GM10847 (cell line): ENCODE data around the gene TTLL9.

Experiments
- POLR2A ChIP-seq: IDR thresholded peaks from 2 replicates; pipeline ENCODE4 v1.6.1; 2011; ENCODE audit not compliant: insufficient read length; ENCODE audit errors: extremely low read depth

The TTLL9 gene

DNA sequence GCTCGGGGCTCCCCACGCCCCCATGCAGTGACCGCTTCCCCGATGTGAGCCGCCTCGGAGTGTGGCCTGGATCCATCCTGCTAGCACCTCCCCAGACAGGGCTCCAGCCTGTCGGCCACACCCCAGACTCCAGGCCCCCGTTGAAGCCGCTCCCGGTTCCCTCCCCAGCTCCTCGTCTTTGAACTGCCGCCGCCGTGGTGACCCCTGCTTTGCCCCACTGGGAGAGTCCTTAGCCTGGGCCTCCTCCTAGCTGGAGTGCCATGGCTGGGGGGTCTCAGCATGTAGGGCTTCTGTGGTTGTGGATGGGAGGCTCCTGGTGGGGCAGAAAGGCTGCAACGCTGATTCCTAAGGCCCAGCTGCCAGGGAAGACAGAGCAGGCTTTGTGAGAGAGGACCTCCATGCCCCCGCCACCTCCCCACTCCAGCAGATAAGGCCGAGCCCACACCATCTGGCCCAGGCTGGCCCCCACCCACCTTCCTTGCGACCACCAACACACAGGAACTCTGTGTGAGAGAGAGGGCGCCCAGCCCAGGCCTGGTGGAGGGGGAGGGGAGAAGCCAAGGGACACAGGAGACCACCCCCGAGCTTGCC is 36.4 kb upstream of the TTLL9 start:
- TF ChIP-seq POLR2A: no peak

DNA sequence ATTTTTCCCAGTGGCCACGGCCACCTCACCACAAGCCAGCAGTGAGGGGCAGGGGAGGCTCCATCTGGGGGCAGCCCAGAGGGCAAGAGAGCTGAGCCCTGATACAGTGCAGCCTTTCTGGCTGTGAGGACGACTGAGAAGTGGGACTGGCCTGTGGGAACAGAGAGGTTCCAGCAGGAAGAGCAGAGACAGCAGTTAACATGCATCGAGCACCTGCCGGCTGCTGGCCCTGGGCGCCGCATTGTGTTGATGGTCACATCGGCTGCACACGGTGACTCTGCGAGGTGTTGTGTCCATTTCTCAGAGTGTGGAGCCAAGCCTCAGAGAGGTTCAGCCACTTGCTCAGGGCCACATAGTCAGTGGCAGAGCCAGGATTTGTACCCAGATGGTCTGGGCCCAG is 34.9 kb upstream of the TTLL9 start:
- no peak for TF ChIP-seq POLR2A

DNA sequence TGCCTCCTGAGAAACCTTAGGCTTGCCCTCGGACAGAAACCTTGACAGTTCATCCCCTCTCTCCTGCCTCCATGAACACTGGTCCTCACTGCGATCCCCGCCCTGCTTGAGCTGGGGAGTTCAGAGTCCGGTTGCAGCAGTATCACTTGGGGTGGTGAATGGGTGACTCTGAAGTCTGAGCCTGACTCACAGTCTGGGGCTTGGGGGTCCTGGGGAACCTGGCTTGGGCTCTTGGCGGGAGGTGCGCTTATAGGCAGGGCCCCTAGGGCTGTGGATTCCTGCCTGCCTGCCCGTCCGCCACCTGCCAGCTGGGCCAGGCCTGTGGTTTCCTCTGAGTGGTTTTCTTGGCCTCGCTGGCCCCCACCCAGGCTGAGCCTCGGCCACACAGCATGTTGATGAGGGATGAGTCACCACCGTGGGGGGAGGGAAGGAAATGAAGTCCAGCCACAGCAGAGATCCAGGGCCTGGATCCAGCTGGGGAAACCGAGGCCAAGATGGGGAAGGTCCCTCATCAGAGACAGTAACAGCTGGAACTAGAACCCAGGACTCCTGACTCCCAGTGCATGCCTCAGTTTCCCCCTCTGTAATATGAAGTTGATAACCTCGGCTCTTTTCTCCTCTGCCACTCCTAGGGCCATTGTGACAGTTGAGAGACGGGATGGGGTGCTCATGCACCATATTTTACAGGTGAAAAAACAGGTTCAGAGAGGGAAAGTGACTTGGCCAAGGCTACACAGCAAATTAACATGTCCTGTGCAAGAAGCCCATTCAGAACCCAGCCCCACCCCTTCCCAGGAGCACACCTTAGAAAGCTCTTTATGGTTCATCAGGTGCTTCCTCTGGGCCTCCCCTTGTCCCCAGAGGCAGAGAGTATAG is 34.2 kb upstream of the TTLL9 start:
- no peak for TF ChIP-seq POLR2A

DNA sequence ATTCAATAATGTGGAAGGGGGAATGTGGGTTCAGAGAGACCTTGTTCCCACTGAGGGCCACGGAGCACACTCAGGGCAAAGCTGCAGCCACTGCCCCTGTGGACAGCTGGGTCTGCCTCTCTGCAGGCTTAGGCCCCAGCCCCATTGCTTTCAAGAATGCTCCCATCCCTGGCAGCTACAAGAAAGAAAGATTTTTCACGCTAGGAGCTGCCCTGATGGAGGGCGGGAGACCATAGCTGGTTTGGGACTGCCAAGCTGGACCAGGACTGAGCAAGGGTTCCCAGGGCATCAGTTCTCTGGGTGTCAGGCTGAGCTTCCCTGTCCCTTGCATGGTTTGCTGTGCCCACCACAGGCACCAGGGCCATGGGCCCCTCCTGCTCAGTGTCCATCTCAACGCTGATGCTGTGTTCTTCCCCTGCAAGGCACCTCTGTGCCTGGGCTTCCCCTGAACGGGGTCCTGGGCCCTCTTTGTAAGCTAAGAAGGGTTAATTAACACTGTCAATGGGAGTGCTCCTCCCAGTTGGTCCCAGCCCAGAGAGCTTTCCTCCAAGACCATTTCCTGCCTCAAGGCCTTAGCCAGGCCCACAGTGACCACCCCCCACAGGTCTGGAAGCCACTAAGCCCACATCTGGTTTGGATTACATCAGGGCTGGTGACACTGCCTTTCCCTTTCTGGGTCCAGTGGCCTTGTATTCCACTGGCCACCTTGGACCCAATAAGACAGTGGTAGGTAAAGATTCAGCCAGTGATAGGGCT is 33.4 kb upstream of the TTLL9 start:
- no peak for TF ChIP-seq POLR2A

DNA sequence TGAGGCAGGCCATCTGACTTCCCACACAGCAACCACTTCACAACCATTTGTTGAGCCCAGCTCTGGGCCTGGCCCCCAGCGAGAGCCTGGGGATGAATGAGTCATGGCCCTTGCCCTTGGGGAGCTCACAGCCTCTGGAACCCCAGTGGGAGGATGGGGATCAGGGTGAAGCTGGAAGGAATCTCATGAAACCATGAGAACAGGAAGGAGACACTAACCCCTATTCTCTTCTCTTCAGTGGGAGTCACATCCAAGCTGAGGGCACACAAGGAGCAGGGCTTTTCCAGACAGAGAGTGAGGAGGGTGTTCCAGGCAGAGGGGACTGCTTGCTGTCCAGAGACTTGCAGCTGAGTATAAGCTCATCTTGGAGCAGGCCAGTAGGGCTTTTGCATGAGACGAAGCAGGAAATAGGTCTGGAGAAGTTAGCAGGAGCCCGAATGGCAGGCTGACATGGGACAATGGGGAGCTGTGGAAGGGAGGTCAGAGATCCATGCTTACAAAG is 32.5 kb upstream of the TTLL9 start:
- no peak for TF ChIP-seq POLR2A

DNA sequence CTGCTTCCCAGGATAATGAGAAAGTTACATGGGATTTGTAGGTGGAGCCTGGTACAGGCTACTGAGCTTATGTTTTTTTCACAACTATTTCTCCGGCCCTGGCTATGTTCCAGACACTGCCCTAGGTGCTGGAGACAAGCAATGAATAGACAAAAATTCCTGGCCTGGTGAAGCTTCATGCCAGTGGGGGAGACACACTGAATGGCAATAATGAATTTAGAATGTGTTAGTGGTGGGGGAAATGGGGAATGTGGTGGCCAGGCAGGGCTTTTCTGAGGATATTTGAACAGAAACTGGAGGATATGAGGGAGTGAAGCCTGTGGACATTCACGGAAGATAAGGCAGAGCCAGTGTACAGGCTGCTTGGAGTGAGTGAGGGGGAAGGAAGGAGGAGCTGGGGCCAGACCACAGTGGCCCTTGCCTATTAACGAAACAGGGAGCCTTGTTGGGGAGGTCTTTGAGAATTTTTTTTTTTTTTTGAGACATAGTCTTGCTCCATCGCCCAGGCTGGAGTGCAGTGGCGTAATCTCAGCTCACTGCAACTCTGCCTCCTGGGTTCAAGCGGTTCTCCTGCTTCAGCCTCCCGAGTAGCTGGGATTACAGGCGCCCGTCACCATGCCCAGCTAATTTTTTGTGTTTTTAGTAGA is 31.7 kb upstream of the TTLL9 start:
- TF ChIP-seq POLR2A: no peak

DNA sequence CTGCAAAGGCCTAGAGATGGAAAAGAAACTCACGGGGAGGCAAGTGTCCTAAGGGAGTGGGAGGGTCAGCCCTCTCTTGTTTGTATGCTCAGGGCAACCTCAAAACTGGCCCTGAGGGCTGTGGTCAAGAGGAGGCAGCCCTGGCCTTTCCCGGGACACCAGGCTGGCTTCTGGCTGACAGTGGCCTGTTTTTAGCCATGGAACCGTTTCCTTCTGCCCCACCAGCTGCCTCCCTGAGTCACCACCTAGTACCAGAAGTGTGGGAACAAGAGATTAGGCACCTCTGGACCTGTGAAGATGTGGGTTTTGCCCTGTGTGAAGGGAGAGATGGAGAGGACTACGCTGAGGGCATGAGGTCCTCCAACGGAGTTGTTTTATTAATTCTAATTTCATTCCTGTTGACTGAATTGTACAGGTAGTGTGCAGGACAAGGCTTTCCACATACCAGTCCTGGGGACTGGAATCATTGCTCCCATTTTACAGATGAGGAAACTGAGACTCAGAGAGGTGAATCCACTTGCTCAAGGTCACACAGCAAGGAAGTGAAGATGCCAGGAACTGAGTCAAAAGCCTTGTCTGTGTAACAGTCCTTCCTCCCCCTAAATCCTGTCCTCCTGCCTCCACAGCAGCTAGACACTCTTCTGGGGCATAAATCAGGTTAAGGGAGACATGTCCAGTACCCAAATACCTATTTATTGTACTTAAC is 30.5 kb upstream of the TTLL9 start:
- no peak for TF ChIP-seq POLR2A

DNA sequence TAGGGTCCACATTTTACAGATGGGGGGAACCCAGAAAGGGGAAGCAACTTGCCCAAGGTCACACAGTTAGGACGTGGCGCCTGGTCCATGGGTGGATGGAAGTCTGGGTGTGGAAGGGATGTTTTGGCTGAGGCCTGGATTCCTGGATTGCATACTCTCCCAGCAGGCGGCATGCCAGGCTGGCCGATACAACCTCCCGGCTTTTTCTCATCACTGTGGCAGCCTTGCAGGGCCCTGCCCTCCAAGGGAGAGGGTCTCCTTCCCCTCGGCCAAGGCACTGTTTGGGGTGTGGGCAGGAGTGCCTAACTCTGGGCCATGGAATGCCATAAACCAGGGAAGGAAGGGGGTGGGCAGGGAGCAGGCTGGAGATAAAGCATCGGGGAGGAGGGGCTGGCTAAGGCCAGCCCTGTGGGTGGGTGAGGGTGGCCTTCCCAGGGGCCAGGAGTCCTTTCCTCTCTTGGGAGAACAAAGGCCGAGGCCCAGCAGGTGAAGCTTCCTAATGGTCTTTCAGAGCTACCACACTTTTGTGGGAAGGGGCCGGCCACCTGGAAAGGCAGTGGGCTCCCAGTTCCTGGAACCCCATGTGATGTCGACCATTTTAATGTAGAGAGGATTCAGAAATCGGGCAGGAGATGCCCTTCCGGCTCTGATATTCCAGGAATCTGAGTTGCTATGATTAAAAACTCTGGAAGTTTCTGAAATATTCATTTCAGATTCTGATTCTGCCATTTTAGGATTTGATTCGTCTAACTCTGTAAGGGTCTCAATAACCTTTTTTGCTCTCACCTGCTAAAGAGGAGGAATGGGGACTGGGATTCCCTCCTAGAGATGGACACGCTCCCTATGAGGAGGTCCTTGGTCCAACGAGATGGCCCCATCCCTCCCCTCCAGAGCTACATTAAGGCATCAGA is 29.3 kb upstream of the TTLL9 start:
- no peak for TF ChIP-seq POLR2A

DNA sequence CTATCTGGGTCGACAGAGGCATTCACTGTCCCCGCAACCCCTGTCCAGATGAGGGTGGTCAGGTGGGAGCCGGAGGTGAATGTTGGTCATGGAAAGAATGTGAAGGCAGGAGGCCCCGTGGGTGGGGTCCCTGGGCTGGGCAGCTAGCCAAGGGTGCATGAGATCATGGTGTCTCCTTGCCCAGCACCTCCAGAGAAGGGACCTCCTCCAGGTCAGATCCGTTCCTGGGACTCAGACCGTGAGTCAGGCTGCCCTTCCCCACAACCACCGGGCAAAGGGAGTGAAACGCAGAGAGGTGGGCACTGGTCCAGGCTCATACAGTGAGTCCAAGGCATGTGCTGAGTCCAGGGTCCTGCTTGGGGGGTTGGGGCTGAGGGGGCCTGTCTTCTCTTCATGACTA is 28.5 kb upstream of the TTLL9 start:
- no peak for TF ChIP-seq POLR2A

DNA sequence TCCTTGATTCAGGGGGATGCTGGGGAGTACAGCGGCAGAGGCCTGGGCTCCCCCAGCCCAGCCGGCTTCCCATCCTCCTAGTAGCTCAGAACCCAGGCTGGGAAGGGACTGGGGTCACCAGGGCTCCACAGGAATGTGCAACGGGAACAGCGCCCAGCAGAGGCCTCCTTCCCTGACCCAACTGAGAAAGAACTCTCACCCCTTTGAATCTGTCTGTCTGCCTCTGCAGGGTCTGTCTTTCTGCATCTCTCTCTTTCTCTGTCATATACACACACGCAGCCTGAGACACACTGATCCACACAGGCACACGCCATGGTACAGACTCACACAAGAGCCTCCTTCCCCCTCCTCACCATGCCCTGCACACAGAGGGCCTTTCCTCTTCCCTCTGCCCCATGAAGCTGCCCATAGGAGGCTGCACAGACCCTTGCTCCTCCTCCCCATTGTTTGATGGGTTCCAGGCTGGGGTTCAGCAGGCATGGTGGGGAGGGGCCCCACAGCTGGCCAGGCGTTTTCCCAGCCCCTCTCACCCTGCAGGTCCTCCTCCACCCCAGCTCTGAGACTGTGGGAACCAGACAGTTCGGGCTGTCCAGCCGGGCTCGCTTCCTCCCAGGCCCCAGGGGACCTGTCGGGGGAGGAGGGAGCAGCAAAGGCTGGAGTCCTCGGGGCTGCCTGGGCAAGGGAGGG is 27.8 kb upstream of the TTLL9 start:
- no peak for TF ChIP-seq POLR2A

DNA sequence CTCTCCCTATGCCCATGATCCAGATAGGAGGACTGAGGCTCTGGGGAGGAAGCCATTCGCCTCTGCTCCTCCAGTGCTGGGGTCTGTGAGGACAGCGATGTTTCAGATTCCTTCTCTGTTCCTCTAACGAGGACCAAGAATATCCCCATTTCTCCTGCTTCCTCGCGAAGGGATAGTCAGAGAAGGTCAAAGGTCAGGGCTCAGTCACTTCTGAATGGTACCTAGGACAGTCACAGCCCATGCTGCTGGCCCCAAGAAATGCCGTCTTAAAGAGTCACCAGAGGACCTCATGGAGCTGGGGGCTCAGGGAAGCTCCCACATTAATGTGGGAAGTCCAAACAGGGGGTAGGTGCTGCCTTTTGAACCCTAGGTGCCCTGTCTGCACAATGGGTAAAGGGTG is 27.1 kb upstream of the TTLL9 start:
- no peak for TF ChIP-seq POLR2A

DNA sequence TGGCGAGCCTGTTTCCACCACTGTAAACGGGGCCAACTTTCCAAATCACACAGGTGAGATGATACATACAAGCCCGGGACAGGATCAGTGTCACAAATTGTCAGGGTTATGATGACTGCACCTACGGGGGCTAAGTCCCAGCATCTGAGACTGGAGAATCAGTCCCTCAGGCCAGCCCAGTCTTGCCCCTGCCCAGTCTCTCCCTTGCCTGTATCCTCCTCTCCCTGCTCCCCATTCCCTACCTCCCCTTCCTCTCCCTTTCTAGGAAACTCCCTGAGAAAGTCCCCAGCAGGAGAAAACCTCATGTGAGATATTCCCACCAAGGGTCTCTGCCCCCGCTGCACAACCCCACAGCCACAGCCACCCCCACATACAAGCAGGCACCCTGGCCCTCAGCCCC is 26.6 kb upstream of the TTLL9 start:
- TF ChIP-seq POLR2A: no peak

DNA sequence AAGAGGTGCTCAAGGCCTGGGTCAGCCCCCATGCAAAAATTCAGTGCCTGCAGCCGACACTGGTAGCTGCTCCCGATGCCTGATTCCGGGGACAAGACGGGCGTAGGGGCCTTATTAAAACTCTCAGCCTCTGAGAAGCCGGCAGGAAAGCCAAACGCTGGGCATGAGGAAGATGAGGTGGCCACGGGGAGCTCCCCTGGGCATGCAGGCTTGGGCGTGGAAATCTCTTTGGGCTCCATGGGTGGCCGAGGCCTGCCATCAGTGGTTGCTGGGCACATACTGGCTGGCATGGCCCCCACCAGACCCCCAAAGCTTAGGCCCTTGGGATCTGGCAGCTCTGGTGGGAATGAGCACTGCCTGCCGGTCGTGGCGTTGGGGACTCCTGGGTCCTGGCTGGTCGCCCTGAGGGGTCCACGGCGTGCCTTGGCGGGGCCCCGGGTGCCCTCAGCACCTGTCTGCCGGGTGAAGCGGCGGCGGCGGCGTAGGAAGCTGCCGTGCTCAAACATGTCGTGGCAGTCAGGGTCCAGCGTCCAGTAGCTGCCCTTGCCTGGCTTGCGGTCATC is 25.6 kb upstream of the TTLL9 start:
- TF ChIP-seq POLR2A: no peak
